Panc1 (cell line): Measurements from ENCODE around the gene HESX1.

Source experiments
- POLR2AphosphoS5 ChIP-seq: IDR thresholded peaks from 2 replicates; pipeline ENCODE4 v1.6.1; 2012; ENCODE audit warnings: mild to moderate bottlenecking, low read depth, low read length, moderate library complexity
- SIN3A ChIP-seq: IDR thresholded peaks from 2 replicates; pipeline ENCODE4 v1.6.1; 2012; ENCODE audit warnings: low read depth, mild to moderate bottlenecking, low read length, moderate library complexity, borderline replicate concordance; ENCODE audit not compliant: insufficient read depth
- TF ChIP-seq, protein P1 (sequence below): fragments of 450-650 bp; IDR thresholded peaks from 2 replicates; pipeline ENCODE4 v1.5.1; 2017; ENCODE audit warnings: mild to moderate bottlenecking

DNA sequence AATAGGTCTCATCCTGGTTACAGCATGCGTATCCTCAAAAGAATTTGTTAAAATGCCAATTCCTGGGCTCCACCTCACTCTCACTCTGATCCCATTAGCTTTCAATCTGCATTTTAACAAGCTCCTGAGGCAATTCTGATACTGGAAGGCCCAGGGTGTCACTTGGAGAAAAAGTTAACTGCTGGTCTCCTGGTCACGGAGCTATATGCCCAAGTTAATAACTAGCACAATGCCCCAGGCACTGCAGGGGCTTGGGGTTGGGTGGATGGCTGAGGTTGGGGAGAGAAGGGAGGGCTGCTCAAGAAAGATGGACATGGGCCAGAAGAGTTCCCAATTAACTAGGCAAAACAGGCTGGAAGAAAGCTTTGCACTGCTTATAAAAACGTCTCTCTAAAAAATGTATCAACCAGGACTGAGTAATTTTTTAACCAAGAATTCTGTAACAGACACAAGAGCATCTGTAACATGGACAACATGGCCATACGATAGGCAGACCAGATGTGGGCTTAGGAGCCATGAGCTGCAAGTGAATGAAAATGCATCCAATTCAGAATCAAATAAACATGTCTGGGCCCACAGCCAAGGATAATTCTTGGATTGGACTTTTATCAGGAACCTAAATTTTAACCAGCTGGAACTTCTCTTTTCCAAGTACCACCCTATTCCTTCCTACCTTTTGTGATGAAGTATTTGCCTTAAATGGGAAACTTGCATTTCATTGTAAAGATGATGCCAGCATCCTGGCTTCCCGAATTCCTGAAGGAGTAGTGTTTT is 38.8 kb downstream of the HESX1 start:
- TF ChIP-seq, protein P1, sequence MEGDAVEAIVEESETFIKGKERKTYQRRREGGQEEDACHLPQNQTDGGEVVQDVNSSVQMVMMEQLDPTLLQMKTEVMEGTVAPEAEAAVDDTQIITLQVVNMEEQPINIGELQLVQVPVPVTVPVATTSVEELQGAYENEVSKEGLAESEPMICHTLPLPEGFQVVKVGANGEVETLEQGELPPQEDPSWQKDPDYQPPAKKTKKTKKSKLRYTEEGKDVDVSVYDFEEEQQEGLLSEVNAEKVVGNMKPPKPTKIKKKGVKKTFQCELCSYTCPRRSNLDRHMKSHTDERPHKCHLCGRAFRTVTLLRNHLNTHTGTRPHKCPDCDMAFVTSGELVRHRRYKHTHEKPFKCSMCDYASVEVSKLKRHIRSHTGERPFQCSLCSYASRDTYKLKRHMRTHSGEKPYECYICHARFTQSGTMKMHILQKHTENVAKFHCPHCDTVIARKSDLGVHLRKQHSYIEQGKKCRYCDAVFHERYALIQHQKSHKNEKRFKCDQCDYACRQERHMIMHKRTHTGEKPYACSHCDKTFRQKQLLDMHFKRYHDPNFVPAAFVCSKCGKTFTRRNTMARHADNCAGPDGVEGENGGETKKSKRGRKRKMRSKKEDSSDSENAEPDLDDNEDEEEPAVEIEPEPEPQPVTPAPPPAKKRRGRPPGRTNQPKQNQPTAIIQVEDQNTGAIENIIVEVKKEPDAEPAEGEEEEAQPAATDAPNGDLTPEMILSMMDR: no peak
- TF ChIP-seq SIN3A (no peak), POLR2AphosphoS5 (no peak)
